ENCODE data around the gene KRTAP9-8. TPM values are rescaled to one million over a fixed set of nuclear protein-coding genes. Genes with fewer than 3 reads are reported as not detected.

The KRTAP9-8 gene
- total and polyA plus RNA-seq, 2 of the 8 experiments (the other 6 are each of a cell fraction or from before 2014, with no cell fraction given), result not detected

GRCh38 chr17:41284546-41284945, 46.7 kb downstream of the KRTAP9-8 start:
- Histone ChIP-seq H3K23ac (ENCODE audit: insufficient read length) (no peak overlapping the region), H3K27me3 (replicated peaks in 1 of 4; ENCODE audit: control insufficient read depth in 3 of 4, extremely low read depth in 1 of 4, insufficient read depth in 3 of 4, low read length in 3 of 4) (no peaks in the 10 kb centered on the region), H2BK15ac (ENCODE audit: low read length) (no peak overlapping the region), H3K4me1 (replicated peaks in 1 of 4; ENCODE audit: control insufficient read depth in 3 of 4, insufficient read depth in 4 of 4, low read length in 3 of 4) (no peaks in the 10 kb centered on the region), H3K79me2 (ENCODE audit: control insufficient read depth in 1 of 2, insufficient read depth in 2 of 2, low read length in 2 of 2) (no peaks in the 10 kb centered on the region), H2AK5ac (ENCODE audit: low read depth, low read length) (no peak overlapping the region), H2BK120ac (replicated peaks; ENCODE audit: low read depth, low read length) (no peak overlapping the region), H3K4me3 (ENCODE audit: extremely low read depth in 1 of 4, insufficient read depth in 2 of 4, low read depth in 3 of 4, low read length in 4 of 4) (no peak overlapping the region), H3K79me1 (ENCODE audit: low read depth, low read length) (no peaks in the 10 kb centered on the region), H2BK5ac (ENCODE audit: low read depth, low read length) (no peak overlapping the region), H3K23me2 (ENCODE audit: low read depth, low read length) (no peaks in the 10 kb centered on the region), H4K8ac (ENCODE audit: extremely low read depth, insufficient read depth, low read length) (no peak overlapping the region), H3K56ac (replicated peaks; ENCODE audit: insufficient read length, low read depth, low read length) (no peak overlapping the region), H3K9ac (replicated peaks in 1 of 4; ENCODE audit: extremely low read depth in 1 of 4, low read depth in 3 of 4, low read length in 3 of 4) (no peak overlapping the region), H3K9me3 (ENCODE audit: insufficient read depth in 2 of 2, low read depth in 1 of 2, low read length in 1 of 2) (no peaks in the 10 kb centered on the region), H3K36me3 (ENCODE audit: control insufficient read depth in 2 of 4, insufficient read depth in 4 of 4, low read length in 3 of 4) (no peaks in the 10 kb centered on the region), H3K4ac (replicated peaks; ENCODE audit: insufficient read length, low read depth, low read length) (no peak overlapping the region), H4K91ac (replicated peaks; ENCODE audit: insufficient read length, low read length) (no peak overlapping the region), H3K4me2 (ENCODE audit: insufficient read depth in 1 of 2, low read depth in 2 of 2, low read length in 2 of 2) (no peak overlapping the region), H3K27ac (ENCODE audit: low read depth, low read length) (no peak overlapping the region), H2BK20ac (ENCODE audit: low read length) (no peak overlapping the region), H4K20me1 (replicated peaks in 1 of 2; ENCODE audit: control insufficient read depth in 1 of 2, insufficient read depth in 2 of 2, low read length in 2 of 2) (no peaks in the 10 kb centered on the region), H2AFZ (ENCODE audit: low read length) (no peak overlapping the region), H3K14ac (ENCODE audit: insufficient read length) (no peak overlapping the region), H3K18ac (ENCODE audit: extremely low read depth, low read length) (no peak overlapping the region), H4K5ac (ENCODE audit: insufficient read length, low read depth, low read length) (no peak overlapping the region), H2BK12ac (ENCODE audit: low read depth, low read length) (no peak overlapping the region)
- no peak for FAIRE-seq
- POLR2A ChIA-PET (ENCODE audit: partially characterized antibody), result no interaction called here
- WGBS, 2 experiments (ENCODE audit: extremely low coverage in 1 of 2, insufficient coverage in 1 of 2, insufficient read length in 1 of 2, insufficient replicate concordance in 2 of 2, low coverage in 1 of 2, low lambda C conversion rate in 2 of 2, missing lambda C conversion rate in 1 of 2), result 85% methylated on average over 2 of the region's 2 CpGs; no CpG with 5 or more reads in 1 of the 2 experiments
- DNase-seq (ENCODE audit: low read depth in 1 of 2, low spot score in 2 of 2), result no peak
- CTCF ChIA-PET (ENCODE audit: partially characterized antibody), result no interaction called here
- TF ChIP-seq FOSL1 (IDR thresholded peaks at IDR 0.05; ENCODE audit: insufficient read depth, low read depth, low read length), result no peak
- no peak for TF ChIP-seq CHD1 (IDR thresholded peaks at IDR 0.05; ENCODE audit: low read depth, low read length)
- no peak for TF ChIP-seq SIX5 (IDR thresholded peaks at IDR 0.05; ENCODE audit: low read depth, low read length)
- no peak for TF ChIP-seq BRCA1 (IDR thresholded peaks at IDR 0.05; ENCODE audit: low read depth, low read length)
- TF ChIP-seq RFX5 (IDR thresholded peaks at IDR 0.05; ENCODE audit: borderline replicate concordance, low read depth, low read length), result no peak
- TF ChIP-seq POLR2A (IDR thresholded peaks at IDR 0.05; ENCODE audit: control extremely low read depth in 1 of 2, low read depth in 2 of 2, low read length in 2 of 2), result no peak
- TF ChIP-seq ZNF274 (IDR thresholded peaks at IDR 0.05; ENCODE audit: borderline replicate concordance, extremely low read depth, low read length), result no peak
- TF ChIP-seq CEBPB (IDR thresholded peaks at IDR 0.05; ENCODE audit: low read depth, low read length), result no peak
- TF ChIP-seq EZH2 (IDR thresholded peaks at IDR 0.05; ENCODE audit: low read depth, low read length, severe bottlenecking), result no peak
- no peak for TF ChIP-seq SIRT6 (IDR thresholded peaks at IDR 0.05; ENCODE audit: low read length)
- no peak for TF ChIP-seq SP1 (IDR thresholded peaks at IDR 0.05; ENCODE audit: low read depth, low read length)
- no peak for TF ChIP-seq GABPA (IDR thresholded peaks at IDR 0.05; ENCODE audit: borderline replicate concordance, insufficient read depth, low read length)
- TF ChIP-seq TBP (IDR thresholded peaks at IDR 0.05; ENCODE audit: low read depth, low read length), result no peak
- no peak for TF ChIP-seq SIN3A (conservative IDR thresholded peaks at IDR 0.05 in 1 of 2, IDR thresholded peaks at IDR 0.05 in 1 of 2; ENCODE audit: low read depth in 1 of 2, low read length in 2 of 2)
- no peak for TF ChIP-seq POLR2AphosphoS5 (IDR thresholded peaks at IDR 0.05; ENCODE audit: low read depth, low read length)
- no peak for TF ChIP-seq RBBP5 (IDR thresholded peaks at IDR 0.05; ENCODE audit: borderline replicate concordance, low read depth, low read length)
- no peak for TF ChIP-seq TAF1 (IDR thresholded peaks at IDR 0.05; ENCODE audit: low read depth, low read length)

Data from H1 (cell line).